Psoas muscle (tissue), 8 donors: ENCODE measurements around the gene STUB1. TPM values are rescaled to one million over a fixed set of nuclear protein-coding genes. Genes with fewer than 3 reads are reported as not detected.

Experiments
- ATAC-seq, 4 donors: fragments of 200-7000 bp; cut with Tn5 transposase; one replicate each; pipeline ENCODE4 v1.9.1; 2020; ENCODE audit warnings: moderate library complexity in 3 of 4, mild to moderate bottlenecking in 2 of 4
- DNase-seq, 2 donors: peaks; one replicate each; pipeline ENCODE4 v3.0.0-alpha.2; 2020
- H3K27ac ChIP-seq: fragments of 200-600 bp; one replicate; pipeline ENCODE4 v1.8.0; 2022
- H3K27me3 ChIP-seq, 3 donors: fragments of 200-600 bp in 1 of 3; one replicate each; pipeline versions ENCODE4 v1.6.1 to v1.8.0; 2013 to 2022; ENCODE audit warnings: low read length in 2 of 3, mild to moderate bottlenecking in 2 of 3, moderate library complexity in 1 of 3; ENCODE audit not compliant: insufficient read depth in 3 of 3
- H3K36me3 ChIP-seq, 2 donors: fragments of 200-600 bp in 1 of 2; one replicate each; pipeline versions ENCODE4 v1.6.1 to v1.8.0; 2013 to 2022; ENCODE audit warnings: low read depth in 1 of 2, mild to moderate bottlenecking in 1 of 2, moderate library complexity in 1 of 2; ENCODE audit not compliant: insufficient read depth in 1 of 2
- H3K4me1 ChIP-seq: fragments of 200-600 bp; one replicate; pipeline ENCODE4 v1.8.0; 2022
- H3K4me3 ChIP-seq: fragments of 200-600 bp; one replicate; pipeline ENCODE4 v1.8.0; 2022; ENCODE audit warnings: mild to moderate bottlenecking
- H3K9me3 ChIP-seq: fragments of 200-600 bp; one replicate; pipeline ENCODE4 v1.8.0; 2022
- WGBS, 3 donors: extraction: QIAGEN DNeasy Blood & Tissue Kit; methylation state at CpG; one replicate each; pipeline versions ENCODE4 v1.1.6 to v1.1.7; 2013; 5-methylcytosine and 5-hydroxymethylcytosine counted together
- intact Hi-C, 2 donors: fragments of 100-400 bp; cut with DNase I; formaldehyde crosslinking; loops; one replicate each; pipeline versions ENCODE4 v1.11.0 to v1.14.2; 2022
- polyA plus RNA-seq, 3 donors: library from polyadenylated mRNA; stranded (reverse); fragments of 200-250 nt; gene quantifications; one replicate each; pipeline ENCODE4 v1.2.3, GENCODE V29; 2013
- total RNA-seq, 4 donors: library from RNA; stranded (reverse); fragmentation: NEBNext Ultra II Directional in 2 of 4; extraction: Animal tissue kit (Norgen Biotek cat#: 25700) in 2 of 4; gene quantifications; one replicate each; pipeline versions ENCODE4 v1.2.1 to v1.2.4, GENCODE V29; 2021 to 2023
- TF ChIP-seq, protein P1 (sequence below): fragments of 200-600 bp; IDR thresholded peaks from one replicate; pipeline ENCODE4 v1.8.0; 2022; ENCODE audit warnings: antibody characterized with exemption
- donor health status: healthy with polysubstance abuse.
- donor health status: DM: no; HTN: no; CAD: no; lungs with moderate emphysema.
- donor health status: Bipolar disorder and iron deficiency.
- donor health status: healthy.
- donor health status: DM: yes; HTN: yes; CAD: no.
- donor health status: DM: no; HTN: no; CAD: no.
- donor health status: DM: no; HTN: no; CAD: no.
- donor health status: DM: yes; HTN: yes; CAD: no.

STUB1 gene
- total and polyA plus RNA-seq, 7 donors = 108 to 150 (median 127) TPM

DNA sequence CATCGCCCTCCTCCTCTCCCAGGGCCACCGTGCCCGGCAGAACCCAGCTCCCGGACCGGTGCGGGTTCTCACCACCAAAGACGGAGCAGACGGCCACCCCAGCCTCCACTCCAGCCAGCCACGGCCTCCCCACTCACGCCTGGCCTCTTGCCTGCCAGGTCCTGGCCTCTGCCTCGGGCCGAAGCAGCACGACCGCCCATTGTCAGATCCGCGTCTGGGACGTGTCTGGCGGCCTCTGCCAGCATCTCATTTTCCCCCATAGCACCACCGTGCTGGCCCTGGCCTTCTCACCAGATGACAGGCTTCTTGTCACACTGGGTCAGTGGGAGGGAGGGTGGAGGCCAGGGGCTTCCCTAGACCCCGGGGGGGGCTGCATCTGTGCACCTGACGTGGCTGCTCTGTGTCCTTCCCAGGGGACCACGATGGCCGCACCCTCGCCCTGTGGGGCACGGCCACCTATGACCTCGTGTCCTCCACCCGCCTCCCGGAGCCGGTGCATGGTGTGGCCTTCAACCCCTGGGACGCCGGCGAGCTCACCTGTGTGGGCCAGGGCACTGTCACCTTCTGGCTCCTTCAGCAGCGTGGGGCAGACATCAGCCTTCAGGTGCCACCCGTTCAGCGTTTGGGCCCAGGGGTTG lies 18.9 kb upstream of the STUB1 start:
- 43 to 62% (median 46%) methylated on average over 33 to 35 of the region's 35 CpGs for WGBS, 3 donors
- Histone ChIP-seq H3K36me3 (no peaks in the 10 kb centered on the region), H3K27me3 (no peaks in the 10 kb centered on the region), H3K27ac (peak overlapping the region; percentile 68), H3K4me3 (peak overlapping the region; percentile 46), H3K4me1 (peaks cover 11% of the 10 kb centered on the region), H3K9me3 (no peaks in the 10 kb centered on the region)
- DNase-seq (no peak), ATAC-seq (peak; percentile 2 to 7 (median 6))
- intact Hi-C loops = loop anchor here in 1 of 2 donors (2.0 kb wide), 1 partner anchor 79 kb away; no protein-coding TSS in a partner anchor
- TF ChIP-seq, protein P1, sequence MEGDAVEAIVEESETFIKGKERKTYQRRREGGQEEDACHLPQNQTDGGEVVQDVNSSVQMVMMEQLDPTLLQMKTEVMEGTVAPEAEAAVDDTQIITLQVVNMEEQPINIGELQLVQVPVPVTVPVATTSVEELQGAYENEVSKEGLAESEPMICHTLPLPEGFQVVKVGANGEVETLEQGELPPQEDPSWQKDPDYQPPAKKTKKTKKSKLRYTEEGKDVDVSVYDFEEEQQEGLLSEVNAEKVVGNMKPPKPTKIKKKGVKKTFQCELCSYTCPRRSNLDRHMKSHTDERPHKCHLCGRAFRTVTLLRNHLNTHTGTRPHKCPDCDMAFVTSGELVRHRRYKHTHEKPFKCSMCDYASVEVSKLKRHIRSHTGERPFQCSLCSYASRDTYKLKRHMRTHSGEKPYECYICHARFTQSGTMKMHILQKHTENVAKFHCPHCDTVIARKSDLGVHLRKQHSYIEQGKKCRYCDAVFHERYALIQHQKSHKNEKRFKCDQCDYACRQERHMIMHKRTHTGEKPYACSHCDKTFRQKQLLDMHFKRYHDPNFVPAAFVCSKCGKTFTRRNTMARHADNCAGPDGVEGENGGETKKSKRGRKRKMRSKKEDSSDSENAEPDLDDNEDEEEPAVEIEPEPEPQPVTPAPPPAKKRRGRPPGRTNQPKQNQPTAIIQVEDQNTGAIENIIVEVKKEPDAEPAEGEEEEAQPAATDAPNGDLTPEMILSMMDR = no peak

DNA sequence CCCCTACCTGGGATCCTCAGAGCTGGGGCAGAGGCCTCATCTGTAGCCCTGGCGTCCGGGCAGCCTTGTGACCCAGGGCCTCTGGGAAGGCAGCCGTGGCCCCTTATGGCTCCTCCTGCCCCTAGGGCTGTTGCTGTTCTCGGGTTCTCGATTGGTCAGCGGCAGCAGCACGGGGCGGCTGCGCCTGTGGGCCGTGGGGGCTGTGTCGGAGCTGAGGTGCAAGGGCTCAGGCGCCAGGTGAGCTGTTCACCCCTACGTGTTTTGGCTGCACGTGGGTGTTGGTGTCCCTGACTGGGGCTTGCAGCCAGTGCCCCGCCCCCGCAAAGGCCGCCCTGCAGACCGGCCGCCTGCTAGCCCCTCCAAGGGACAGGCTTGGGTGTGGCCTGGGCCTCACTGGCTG lies 18.1 kb upstream of the STUB1 start:
- intact Hi-C loops = no loop called here
- Histone ChIP-seq H3K36me3 (no peaks in the 10 kb centered on the region), H3K9me3 (no peaks in the 10 kb centered on the region), H3K4me1 (peaks cover 12% of the 10 kb centered on the region), H3K27me3 (no peaks in the 10 kb centered on the region), H3K27ac (peak overlapping the region; percentile 68), H3K4me3 (no peak overlapping the region)
- TF ChIP-seq, protein P1 = no peak
- 91 to 95% (median 93%) methylated on average over 14 to 19 of the region's 19 CpGs for WGBS, 3 donors
- ATAC-seq (no peak), DNase-seq (no peak)

DNA sequence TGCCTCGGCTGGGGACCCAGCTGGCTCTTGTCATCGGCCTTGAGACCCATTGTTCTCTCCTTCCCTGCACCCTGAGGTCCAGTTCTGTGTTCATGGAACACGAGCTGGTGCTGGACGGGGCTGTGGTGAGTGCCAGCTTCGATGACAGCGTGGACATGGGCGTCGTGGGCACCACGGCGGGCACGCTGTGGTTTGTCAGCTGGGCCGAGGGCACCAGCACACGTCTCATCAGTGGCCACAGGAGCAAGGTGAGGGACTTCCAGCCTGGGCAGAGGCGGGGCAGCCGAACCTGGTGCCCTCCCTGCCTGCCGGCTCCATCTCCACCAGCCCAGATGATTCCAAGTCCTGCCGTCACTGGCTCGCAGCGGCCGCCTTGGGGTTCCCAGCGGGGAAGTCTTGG lies 17.6 kb upstream of the STUB1 start:
- Histone ChIP-seq H3K27ac (no peak overlapping the region), H3K36me3 (no peaks in the 10 kb centered on the region), H3K4me3 (no peak overlapping the region), H3K27me3 (no peaks in the 10 kb centered on the region), H3K9me3 (no peaks in the 10 kb centered on the region), H3K4me1 (peaks cover 17% of the 10 kb centered on the region)
- intact Hi-C loops = no loop called here
- DNase-seq (no peak), ATAC-seq (no peak)
- TF ChIP-seq, protein P1 = no peak
- 94 to 98% (median 94%) methylated on average over 21 of the region's 21 CpGs for WGBS, 3 donors

DNA sequence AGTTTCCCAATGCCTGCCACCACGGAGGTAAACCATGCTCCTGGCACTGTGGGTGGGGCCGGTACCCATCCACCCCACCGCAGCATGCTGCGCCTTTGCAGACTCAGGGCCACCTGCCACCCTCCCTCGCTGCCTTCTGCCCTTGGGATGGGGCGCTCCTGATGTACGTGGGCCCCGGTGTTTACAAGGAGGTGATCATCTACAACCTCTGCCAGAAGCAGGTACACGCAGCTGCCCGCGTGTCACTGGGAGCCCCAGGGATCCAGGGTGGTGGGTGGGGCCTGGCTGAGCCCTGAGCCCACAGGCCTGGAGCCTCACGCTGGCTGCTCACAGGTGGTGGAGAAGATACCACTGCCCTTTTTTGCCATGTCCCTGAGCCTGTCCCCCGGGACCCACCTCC lies 13.6 kb upstream of the STUB1 start:
- H3K27me3 ChIP-seq = no peaks in the 10 kb centered on the region
- 87 to 93% (median 91%) methylated on average over 13 of the region's 13 CpGs for WGBS, 3 donors
- H3K27ac ChIP-seq = no peak overlapping the region
- peaks cover 15% of the 10 kb centered on the region for H3K4me1 ChIP-seq
- intact Hi-C loops = no loop called here
- ATAC-seq = no peak
- no peaks in the 10 kb centered on the region for H3K9me3 ChIP-seq
- no peak for DNase-seq
- H3K36me3 ChIP-seq = peaks cover 0 to 24% of the 10 kb centered on the region in 2 donors
- TF ChIP-seq, protein P1 = no peak
- no peak overlapping the region for H3K4me3 ChIP-seq
